HCT116 (cell line): ENCODE data around the gene LAYN.

Source experiments
- ATF3 ChIP-seq: IDR thresholded peaks from 2 replicates; pipeline ENCODE4 v1.6.1; 2012
- CTCF ChIP-seq, 3 experiments: fragments of 200-600 bp in 1 of 3; sonication (generic) in 1 of 3; IDR thresholded peaks in 2 of 3; conservative IDR thresholded peaks in 1 of 3; 2 replicates each; pipeline ENCODE4 v1.5.1; 2012 to 2017; ENCODE audit warnings: low read depth in 2 of 3, low read length in 2 of 3, antibody characterized with exemption in 1 of 3, borderline replicate concordance in 1 of 3, control low read depth in 1 of 3, mild to moderate bottlenecking in 1 of 3, mixed read lengths in 1 of 3, mixed run types in 1 of 3, moderate library complexity in 1 of 3; ENCODE audit not compliant: insufficient read depth in 1 of 3
- EZH2phosphoT487 ChIP-seq: fragments of 200-600 bp; IDR thresholded peaks from 2 replicates; pipeline ENCODE4 v1.6.1; 2018; ENCODE audit warnings: antibody characterized with exemption, borderline replicate concordance
- FOSL1 ChIP-seq: IDR thresholded peaks from 2 replicates; pipeline ENCODE4 v1.6.1; 2012; ENCODE audit warnings: low read depth
- MAX ChIP-seq: IDR thresholded peaks from 2 replicates; pipeline ENCODE4 v1.6.1; 2012
- POLR2A ChIP-seq: IDR thresholded peaks from 2 replicates; pipeline ENCODE4 v1.7.0; 2011; ENCODE audit warnings: borderline replicate concordance; ENCODE audit not compliant: insufficient read depth, insufficient read length; ENCODE audit errors: extremely low read depth
- POLR2AphosphoS5 ChIP-seq: IDR thresholded peaks from 2 replicates; pipeline ENCODE4 v1.6.1; 2011; ENCODE audit warnings: mild to moderate bottlenecking, low read depth, low read length, moderate library complexity
- REST ChIP-seq: IDR thresholded peaks from 2 replicates; pipeline ENCODE4 v1.6.1; 2012; ENCODE audit warnings: low read depth

- TF ChIP-seq CTCF (IDR thresholded peaks at IDR 0.05 in 2 of 3, conservative IDR thresholded peaks at IDR 0.05 in 1 of 3; ENCODE audit: borderline replicate concordance in 1 of 3, insufficient read depth in 1 of 3, low read depth in 2 of 3, low read length in 2 of 3) (no peak), FOSL1 (no peak), ATF3 (no peak), POLR2AphosphoS5 (no peak), EZH2phosphoT487 (no peak), POLR2A (no peak), MAX (no peak), REST (no peak)
These were observed 46.5 kb upstream of the LAYN start for GRCh38 chr11:111494040-111494439.
